Hepatocyte (in vitro differentiated cells): ENCODE measurements around the gene HSPA12A.

Experiments
- CTCF ChIP-seq: fragments of 200-600 bp; sonication (generic); IDR thresholded peaks from 2 replicates; pipeline ENCODE4 v1.5.1; 2016; ENCODE audit warnings: antibody characterized with exemption, mild to moderate bottlenecking; ENCODE audit not compliant: poor library complexity
- EZH2 ChIP-seq: fragments of 200-600 bp; sonication (generic); IDR thresholded peaks from 2 replicates; pipeline ENCODE4 v1.6.1; 2016; ENCODE audit warnings: antibody characterized with exemption, mild to moderate bottlenecking, borderline replicate concordance
- EZH2phosphoT487 ChIP-seq: fragments of 200-600 bp; sonication (generic); IDR thresholded peaks from one replicate; pipeline ENCODE4 v1.6.1; 2018; ENCODE audit warnings: antibody characterized with exemption, mild to moderate bottlenecking, low read depth, moderate library complexity; ENCODE audit not compliant: unreplicated experiment, severe bottlenecking

GRCh38 chr10:116766241-116766827 lies 24.0 kb upstream of the HSPA12A start:
- TF ChIP-seq CTCF (no peak), EZH2 (no peak), EZH2phosphoT487 (no peak)
